Left colon (tissue), 2 donors: ENCODE measurements around the gene MAPK12. TPM values are rescaled to one million over a fixed set of nuclear protein-coding genes. Genes with fewer than 3 reads are reported as not detected.

ENCODE experiments used
- ATAC-seq: fragments of 200-7000 bp; cut with Tn5 transposase; one replicate; pipeline ENCODE4 v1.9.1; 2020; ENCODE audit warnings: mild to moderate bottlenecking, moderate library complexity
- DNase-seq, 2 donors: peaks; one replicate each; pipeline ENCODE4 v3.0.0-alpha.2; 2020
- intact Hi-C, 2 donors: fragments of 100-400 bp; cut with DNase I in 1 of 2; cut with micrococcal nuclease in 1 of 2; formaldehyde crosslinking; loops; one replicate each; pipeline versions ENCODE4 v1.11.2 to v1.14.0; 2022; cut with DNase I, micrococcal nuclease
- total RNA-seq, 2 donors: library from RNA; stranded (reverse); fragmentation: NEBNext Ultra II Directional; extraction: Animal tissue kit (Norgen Biotek cat#: 25700); gene quantifications; one replicate each; pipeline ENCODE4 v1.2.1, GENCODE V29; 2021
- donor health status: DM: no; HTN: no; CAD: no.
- donor health status: DM: yes; HTN: yes; CAD: no.

MAPK12 gene
- total RNA-seq, 2 donors from 2014 or later = 3.0 to 3.1 TPM

DNA sequence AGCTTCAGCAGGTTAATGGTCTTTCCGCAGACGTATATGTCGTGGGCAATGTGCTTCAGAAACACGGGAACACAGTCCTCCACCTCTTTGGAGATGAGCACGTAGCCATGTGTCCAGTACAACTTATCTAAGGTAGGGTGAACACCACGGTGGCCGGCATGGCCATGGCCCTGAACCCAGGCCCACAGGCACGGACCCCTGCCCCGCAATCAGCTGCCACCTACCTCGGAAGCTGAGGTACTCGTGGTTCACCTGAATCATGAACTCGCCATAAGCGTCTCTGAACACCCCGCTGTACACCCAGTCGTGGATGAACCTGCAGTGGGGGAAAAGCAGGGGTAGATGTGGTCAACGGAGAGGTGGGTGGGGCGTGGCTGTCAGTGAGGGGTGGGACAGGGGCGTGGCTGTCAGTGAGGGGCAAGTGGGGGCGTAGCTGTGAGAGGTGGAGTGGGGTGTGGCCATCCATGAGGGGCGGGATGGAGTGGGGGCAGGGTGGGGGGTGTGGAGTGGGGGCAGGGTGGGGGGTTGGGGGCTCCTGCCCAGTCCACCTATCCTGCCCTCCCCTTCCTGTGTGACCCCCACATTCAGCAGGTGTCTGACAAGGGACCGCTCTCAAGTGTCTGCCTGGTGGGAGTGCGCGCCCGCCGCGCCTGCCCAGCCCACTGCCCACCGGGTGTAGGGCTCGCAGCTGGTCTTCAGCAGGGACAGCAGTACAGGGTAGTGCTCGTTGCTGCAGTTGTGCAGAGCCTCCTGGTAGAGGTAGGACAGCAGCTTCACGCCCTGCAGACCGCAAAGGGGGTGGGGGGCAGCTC lies 35.2 kb downstream of the MAPK12 start:
- DNase-seq = no peak
- ATAC-seq = no peak
- intact Hi-C loops = no loop called here

DNA sequence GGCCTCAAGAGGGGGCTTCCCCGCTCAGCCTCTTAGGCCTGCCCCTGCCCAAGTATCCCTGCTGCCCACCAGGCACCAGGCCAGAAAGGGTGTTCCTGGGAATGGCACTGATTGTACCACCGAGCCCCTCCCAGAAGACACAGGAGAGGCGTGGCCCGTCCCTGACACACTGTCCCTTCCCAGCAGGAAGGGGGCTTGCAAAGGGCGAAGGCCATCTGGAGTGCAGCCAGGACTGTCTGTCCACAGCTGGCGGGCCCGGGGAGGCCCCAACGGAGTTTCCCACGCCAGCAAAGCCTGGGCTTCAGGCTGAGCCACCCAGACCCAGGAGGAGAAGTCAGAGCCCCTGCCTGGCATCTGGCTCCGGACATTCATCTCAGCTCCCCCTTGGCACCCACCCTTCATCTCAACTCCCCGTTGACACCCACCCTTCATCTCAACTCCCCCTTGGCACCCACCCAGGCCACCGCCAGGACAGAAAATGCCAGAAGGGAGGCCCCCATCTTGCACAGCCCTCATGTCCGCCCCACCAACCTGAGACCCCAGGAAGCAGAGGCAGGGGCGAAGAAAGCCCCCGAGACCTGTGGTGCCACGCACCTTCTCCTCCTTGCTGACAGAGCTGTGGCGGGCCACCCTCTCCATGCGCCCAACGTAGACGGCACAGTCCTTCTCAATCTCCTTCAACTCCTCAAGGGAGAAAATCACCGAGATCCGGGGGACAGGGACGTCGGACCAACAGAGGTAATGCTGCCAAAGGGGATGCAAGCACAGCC lies 36.1 kb downstream of the MAPK12 start:
- DNase-seq (no peak), ATAC-seq (peak; percentile 27)
- intact Hi-C loops = no loop called here

GRCh38 chr22:50224071-50224470 lies 37.4 kb downstream of the MAPK12 start:
- ATAC-seq = no peak
- intact Hi-C loops = no loop called here

GRCh38 chr22:50222508-50222907 lies 39.0 kb downstream of the MAPK12 start:
- intact Hi-C loops = no loop called here
- ATAC-seq (no peak), DNase-seq (no peak)

More at GRCh38 chr22:50224071-50224470, 37.4 kb downstream of the MAPK12 start:
- no peak for DNase-seq

- no peak for DNase-seq
- no peak for ATAC-seq
- intact Hi-C loops = no loop called here
Observed at GRCh38 chr22:50221410-50222300, 39.8 kb downstream of the MAPK12 start.

DNA sequence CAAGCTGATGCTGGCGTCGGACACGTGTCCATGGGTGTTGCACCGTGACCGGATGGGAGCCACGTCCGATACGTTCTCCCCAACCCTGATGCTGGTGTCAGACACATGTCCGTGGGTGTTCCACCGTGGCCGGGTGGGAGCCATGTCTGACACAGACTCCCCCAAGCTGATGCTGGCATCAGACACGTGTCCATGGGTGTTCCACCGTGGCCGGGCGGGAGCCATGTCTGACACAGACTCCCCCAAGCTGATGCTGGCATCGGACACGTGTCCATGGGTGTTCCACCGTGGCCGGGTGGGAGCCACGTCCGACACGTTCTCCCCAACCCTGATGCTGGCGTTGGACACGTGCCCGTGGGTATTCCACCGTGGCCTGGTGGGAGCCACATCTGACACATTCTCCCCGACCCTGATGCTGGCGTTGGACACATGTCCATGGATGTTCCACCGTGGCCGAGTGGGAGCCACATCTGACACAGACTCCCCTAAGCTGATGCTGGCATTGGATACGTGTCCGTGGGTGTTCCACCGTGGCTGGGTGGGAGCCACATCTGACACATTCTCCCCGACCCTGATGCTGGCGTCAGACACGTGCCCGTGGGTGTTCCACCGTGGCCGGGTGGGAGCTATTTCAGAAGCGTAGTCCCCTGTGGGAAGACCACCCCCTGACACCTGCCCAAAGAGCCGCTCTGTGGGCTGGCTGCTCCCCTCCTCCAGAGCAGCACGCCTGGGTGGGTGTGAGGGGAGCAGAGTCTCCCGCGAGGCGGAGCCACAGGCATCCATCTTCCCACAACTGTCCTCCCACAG lies 40.7 kb downstream of the MAPK12 start:
- intact Hi-C loops = no loop called here
- no peak for DNase-seq
- ATAC-seq = no peak

GRCh38 chr22:50219800-50220602 lies 41.5 kb downstream of the MAPK12 start:
- intact Hi-C loops = no loop called here
- ATAC-seq (no peak), DNase-seq (no peak)

GRCh38 chr22:50218996-50219727 lies 42.3 kb downstream of the MAPK12 start:
- DNase-seq = peak; percentile 88 to 89
- ATAC-seq = peak; percentile 92
- intact Hi-C loops = no loop called here

DNA sequence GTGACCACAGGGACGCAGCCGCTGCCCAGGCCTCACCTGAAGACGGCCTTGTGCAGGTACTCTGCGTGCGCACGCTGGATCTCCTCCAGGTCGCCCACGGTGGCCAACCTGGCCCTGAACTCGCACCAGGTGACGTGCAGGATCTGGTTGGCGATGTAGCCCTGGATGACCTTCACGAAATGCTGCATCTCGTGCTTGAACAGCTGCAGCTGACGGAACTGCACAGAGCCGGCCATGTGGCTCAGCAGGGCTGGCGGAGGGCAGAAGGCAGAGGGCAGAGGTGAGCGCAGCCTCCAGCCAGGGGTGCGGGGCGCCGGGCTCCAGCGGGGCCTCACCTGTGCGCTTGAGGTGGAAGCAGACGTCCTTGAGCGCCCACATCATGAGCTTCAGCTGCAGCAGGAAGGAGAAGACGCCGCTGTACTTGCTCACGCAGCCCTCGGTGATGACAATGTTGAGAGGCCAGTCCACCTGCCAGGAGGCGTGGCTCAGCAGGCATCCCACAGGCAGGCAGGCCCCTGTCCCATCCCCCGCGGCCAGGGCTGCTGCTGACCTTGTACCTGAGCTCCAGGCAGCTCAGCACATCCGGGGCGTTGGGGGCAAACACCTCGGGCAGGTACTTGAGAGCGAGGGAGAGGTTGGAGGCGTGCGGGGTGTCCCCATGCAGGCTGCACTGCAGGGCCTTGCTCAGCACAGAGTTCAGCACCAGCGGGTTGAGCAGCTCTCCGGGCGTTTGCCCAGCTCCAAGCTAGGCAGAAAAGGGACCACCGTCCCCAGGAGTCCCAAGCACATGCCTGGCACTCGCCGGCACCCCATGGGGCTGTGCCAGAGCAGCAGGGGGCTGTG lies 43.1 kb downstream of the MAPK12 start:
- intact Hi-C loops = no loop called here
- DNase-seq (no peak), ATAC-seq (peak; percentile 8)

GRCh38 chr22:50217543-50218152 lies 43.8 kb downstream of the MAPK12 start:
- DNase-seq (no peak), ATAC-seq (no peak)
- intact Hi-C loops = no loop called here

DNA sequence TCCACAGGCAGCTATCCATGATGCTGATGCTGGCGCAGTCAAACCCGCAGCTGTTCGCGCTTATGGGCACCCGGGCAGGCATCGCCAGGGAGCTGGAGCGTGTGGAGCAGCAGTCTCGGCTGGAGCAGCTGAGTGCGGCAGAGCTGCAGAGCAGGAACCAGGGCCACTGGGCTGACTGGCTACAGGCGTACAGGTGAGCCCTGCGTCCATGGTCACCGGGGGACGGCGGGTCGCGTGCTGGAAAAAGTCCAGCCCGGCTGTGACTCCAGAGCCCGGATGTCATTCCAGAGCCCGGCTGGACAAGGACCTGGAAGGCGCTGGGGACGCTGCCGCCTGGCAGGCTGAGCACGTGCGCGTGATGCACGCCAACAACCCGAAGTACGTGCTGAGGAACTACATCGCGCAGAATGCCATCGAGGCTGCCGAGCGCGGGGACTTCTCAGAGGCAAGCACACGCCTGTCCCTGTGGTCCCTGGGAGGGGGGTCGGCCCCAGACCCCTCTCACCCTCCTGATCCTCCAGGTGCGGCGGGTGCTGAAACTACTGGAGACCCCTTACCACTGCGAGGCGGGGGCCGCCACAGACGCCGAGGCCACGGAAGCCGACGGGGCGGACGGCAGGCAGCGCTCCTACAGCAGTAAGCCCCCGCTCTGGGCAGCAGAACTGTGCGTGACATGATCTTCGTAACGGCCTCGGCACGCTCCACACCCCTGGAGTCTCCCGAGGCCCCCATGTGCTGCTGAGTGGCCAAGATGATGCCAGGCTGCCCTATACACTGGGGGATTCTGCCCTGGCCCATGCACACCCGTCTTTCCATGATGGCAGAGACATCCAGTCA lies 44.6 kb downstream of the MAPK12 start:
- DNase-seq (no peak), ATAC-seq (no peak)
- intact Hi-C loops = no loop called here

GRCh38 chr22:50216055-50216683 lies 45.3 kb downstream of the MAPK12 start:
- intact Hi-C loops = no loop called here
- no peak for DNase-seq
- no peak for ATAC-seq

GRCh38 chr22:50215297-50216054 lies 46.0 kb downstream of the MAPK12 start:
- DNase-seq = no peak
- intact Hi-C loops = no loop called here

GRCh38 chr22:50213263-50213662 lies 48.2 kb downstream of the MAPK12 start:
- no peak for DNase-seq
- no peak for ATAC-seq
- intact Hi-C loops = loop anchor here in 1 of 2 donors (5.0 kb wide), 1 partner anchor 66 kb away; no protein-coding TSS in a partner anchor

More at GRCh38 chr22:50215297-50216054, 46.0 kb downstream of the MAPK12 start:
- ATAC-seq = no peak
